Breast epithelium (tissue), 3 donors: Measurements from ENCODE around the gene GPR31.

ENCODE experiments used
- POLR2A ChIP-seq: fragments of 450-650 bp; IDR thresholded peaks from one replicate; pipeline ENCODE4 v1.6.1; 2016; ENCODE audit warnings: antibody characterized with exemption, mild to moderate bottlenecking, moderate library complexity
- POLR2AphosphoS5 ChIP-seq, 3 donors: sonication (generic); formaldehyde crosslinking; IDR thresholded peaks; one replicate each; pipeline ENCODE4 v1.6.1; 2017; ENCODE audit warnings: antibody characterized with exemption in 3 of 3
- TF ChIP-seq, protein P1 (sequence below), 3 donors: fragments of 450-650 bp; IDR thresholded peaks; one replicate each; pipeline ENCODE4 v1.5.1; 2016 to 2017; ENCODE audit warnings: antibody characterized with exemption in 3 of 3, mild to moderate bottlenecking in 3 of 3, moderate library complexity in 3 of 3

DNA sequence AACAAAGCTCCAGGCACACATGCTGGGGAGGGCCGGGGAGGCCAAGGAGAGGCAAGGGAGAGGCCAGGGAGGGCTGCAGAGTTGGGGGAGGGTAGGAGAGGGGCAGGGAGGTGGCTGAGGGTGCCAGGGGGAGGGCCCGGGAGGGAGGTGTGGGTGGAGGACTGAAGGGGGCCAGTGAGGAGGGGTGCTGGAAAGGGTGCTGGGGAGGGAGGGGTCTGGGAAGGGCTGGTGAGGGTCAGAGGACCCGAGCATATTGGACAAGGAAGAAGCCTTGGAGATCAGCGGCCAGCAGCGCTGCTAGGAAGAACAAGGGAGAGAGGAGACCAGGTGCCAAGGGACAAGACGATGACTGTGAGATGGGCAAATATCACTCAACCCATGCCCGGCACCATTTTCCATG lies 49.7 kb upstream of the GPR31 start:
- no peak for TF ChIP-seq POLR2A
- no peak for TF ChIP-seq POLR2AphosphoS5 (IDR thresholded peaks at IDR 0.05)
- TF ChIP-seq, protein P1, sequence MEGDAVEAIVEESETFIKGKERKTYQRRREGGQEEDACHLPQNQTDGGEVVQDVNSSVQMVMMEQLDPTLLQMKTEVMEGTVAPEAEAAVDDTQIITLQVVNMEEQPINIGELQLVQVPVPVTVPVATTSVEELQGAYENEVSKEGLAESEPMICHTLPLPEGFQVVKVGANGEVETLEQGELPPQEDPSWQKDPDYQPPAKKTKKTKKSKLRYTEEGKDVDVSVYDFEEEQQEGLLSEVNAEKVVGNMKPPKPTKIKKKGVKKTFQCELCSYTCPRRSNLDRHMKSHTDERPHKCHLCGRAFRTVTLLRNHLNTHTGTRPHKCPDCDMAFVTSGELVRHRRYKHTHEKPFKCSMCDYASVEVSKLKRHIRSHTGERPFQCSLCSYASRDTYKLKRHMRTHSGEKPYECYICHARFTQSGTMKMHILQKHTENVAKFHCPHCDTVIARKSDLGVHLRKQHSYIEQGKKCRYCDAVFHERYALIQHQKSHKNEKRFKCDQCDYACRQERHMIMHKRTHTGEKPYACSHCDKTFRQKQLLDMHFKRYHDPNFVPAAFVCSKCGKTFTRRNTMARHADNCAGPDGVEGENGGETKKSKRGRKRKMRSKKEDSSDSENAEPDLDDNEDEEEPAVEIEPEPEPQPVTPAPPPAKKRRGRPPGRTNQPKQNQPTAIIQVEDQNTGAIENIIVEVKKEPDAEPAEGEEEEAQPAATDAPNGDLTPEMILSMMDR (IDR thresholded peaks at IDR 0.05), result no peak
